Measurements from ENCODE around the gene CENPX. TPM values are rescaled to one million over a fixed set of nuclear protein-coding genes. Genes with fewer than 3 reads are reported as not detected.
A peak's percentile ranks its signal among the peaks of the same experiment; 100 is the strongest.
"Not testable (repeated sequence)": the region's sequence is repeated elsewhere in the genome, so short reads cannot be mapped to it uniquely, and the experiment has no call there.

CENPX gene
- total RNA-seq, 1 experiment from 2014 or later = 106 TPM

DNA sequence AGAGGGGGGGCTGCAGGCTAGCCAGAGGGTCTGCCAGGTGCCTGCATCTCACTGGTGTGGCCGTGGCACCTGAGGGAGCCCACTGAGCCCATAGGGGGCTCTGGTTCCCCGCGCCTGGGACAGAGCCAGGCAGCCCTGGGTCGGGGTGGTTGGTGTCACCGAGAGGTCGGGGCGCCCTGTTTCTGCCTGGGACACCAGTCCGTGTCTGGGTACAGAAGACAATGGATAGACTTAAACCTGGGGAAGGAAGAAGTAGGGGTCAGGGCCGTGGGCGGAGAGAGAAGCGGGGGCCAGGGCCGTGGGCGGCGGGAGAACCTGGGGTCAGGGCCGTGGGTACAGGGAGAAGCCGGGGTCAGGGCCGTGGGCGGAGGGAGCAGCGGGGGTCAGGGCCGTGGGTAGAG lies 25.9 kb upstream of the CENPX start:
- no peak overlapping the region for H3K4me3 ChIP-seq
- DNase-seq = no peak
- H3K27me3 ChIP-seq = no peaks in the 10 kb centered on the region

GRCh38 chr17:82047914-82048570 lies 25.4 kb upstream of the CENPX start:
- H3K9me3 ChIP-seq = no peaks in the 10 kb centered on the region
- DNase-seq = no peak
- H3K27me3 ChIP-seq = no peaks in the 10 kb centered on the region
- peaks cover 17% of the 10 kb centered on the region for H3K36me3 ChIP-seq
- no peak overlapping the region for H3K4me3 ChIP-seq

More for the DNA sequence above, 25.9 kb upstream of the CENPX start:
- H3K36me3 ChIP-seq = peaks cover 23% of the 10 kb centered on the region
- H3K9me3 ChIP-seq = no peaks in the 10 kb centered on the region

DNA sequence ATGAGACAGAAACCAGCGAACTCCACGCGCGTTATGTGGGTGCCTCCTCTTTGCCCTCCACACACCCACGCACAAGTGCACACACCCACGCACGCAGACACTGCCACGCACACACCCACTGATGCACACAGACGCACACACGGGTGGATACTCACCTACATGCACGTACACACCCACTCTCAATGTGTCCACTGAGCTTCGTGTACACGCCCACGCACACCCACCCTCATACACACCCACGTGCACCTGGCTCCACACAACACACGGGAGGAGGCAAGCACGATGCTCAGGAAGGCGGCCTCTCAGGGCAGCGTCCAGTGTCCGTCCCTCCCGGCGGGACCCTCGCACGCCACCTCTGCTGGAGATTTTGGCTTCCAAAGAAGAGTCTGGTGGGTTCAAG lies 24.7 kb upstream of the CENPX start:
- DNase-seq = no peak
- Histone ChIP-seq H3K27me3 (no peaks in the 10 kb centered on the region), H3K4me3 (no peak overlapping the region), H3K36me3 (peaks cover 17% of the 10 kb centered on the region), H3K9me3 (no peaks in the 10 kb centered on the region)

DNA sequence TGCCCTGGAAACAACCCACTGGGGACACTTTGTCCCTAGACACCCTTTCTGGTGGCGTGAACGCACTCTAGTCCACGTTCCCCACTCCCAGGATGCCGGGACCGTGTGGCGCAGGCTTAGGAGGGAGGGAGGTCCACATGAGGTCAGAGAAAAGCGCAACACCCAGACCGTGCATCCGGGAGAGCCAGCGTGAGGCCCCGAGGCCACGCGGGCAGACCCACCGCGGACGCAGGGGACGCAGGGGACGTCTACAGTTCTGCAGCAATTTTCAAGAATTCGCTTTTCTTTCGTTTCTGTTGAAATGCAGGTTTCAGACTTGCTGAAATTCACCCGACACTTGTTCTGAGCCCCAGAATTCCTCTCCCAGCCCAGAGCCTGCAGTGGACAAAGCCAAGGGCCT lies 24.2 kb upstream of the CENPX start:
- Histone ChIP-seq H3K36me3 (peaks cover 17% of the 10 kb centered on the region), H3K9me3 (no peaks in the 10 kb centered on the region), H3K27me3 (no peaks in the 10 kb centered on the region), H3K4me3 (no peak overlapping the region)
- no peak for DNase-seq

DNA sequence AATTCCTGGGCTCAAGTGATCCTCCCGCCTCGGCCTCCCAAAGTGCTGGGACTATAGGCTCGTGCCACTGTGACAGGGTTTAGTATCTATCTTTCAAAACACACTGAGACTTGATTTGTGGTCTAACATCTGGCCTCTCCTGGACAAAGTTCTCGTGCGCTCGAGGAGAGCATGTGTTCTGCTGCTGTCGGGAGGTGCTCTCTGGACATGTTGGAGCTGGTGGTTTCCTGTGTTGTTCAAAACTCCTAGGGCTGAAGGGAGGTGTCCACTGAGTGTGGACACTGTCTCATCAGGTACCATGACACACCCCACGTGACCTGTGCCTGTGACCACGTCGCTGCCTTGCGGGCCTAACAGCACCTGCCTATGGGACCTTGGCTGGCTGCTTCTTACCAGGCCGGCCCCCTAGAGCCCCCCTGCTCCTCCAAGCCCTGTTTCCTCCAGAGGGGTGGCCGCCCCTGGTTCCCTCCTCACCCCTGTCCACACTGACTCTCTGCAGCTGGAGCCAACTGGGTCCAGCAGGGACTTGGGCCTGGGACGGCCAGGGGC lies 23.3 kb upstream of the CENPX start:
- Histone ChIP-seq H3K4me3 (no peak overlapping the region), H3K27me3 (no peaks in the 10 kb centered on the region), H3K9me3 (no peaks in the 10 kb centered on the region), H3K36me3 (peaks cover 17% of the 10 kb centered on the region)
- DNase-seq = no peak

DNA sequence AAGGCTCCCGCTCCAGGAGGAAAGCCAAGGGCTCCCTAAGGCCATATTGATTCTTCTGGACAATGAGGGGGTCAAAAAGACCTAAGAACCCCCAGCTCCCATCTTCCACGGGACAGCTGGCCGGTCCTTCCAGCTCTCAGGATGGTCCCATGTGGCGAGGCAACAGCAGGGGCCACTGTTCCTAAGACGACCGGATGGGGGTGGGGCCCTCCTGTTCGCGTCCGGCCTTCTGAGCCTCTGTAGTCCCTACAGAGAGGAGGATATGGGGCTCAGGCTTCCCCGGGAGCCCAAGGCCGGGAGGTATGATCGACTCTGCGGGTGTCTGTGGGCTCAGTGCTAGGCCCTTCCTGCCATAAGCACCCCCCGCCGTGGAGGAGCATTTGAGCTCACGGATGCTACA lies 20.8 kb upstream of the CENPX start:
- H3K9me3 ChIP-seq = no peaks in the 10 kb centered on the region
- no peak for DNase-seq
- peaks cover 6% of the 10 kb centered on the region for H3K36me3 ChIP-seq
- H3K4me3 ChIP-seq = no peak overlapping the region
- no peaks in the 10 kb centered on the region for H3K27me3 ChIP-seq

DNA sequence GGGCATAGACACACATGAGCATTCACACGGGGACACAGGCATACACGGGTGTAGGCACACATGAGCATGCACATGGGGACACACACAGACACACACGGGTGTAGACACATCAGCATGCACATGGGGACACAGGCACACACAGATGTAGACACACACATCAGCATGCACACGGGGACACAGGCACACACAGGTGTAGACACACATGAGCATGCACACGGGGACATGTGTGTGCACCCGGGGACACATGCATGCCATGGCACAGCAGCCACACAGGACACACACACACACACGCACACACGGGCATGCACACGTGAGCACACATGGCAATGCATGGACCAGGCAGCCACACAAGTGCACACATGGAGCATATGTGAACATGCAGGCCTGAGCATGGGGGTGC lies 20.0 kb upstream of the CENPX start:
- no peaks in the 10 kb centered on the region for H3K9me3 ChIP-seq
- DNase-seq = no peak
- no peak overlapping the region for H3K4me3 ChIP-seq
- peaks cover 3% of the 10 kb centered on the region; the same call in 1 of the 2 replicates for H3K36me3 ChIP-seq
- H3K27me3 ChIP-seq = no peaks in the 10 kb centered on the region

GRCh38 chr17:82041144-82041814 lies 18.6 kb upstream of the CENPX start:
- H3K36me3 ChIP-seq = 0 out of 2 replicates have a peak, but pooled peaks cover 4% of the 10 kb centered on the region
- no peaks in the 10 kb centered on the region for H3K9me3 ChIP-seq
- no peak for DNase-seq
- H3K27me3 ChIP-seq = no peaks in the 10 kb centered on the region
- no peak overlapping the region for H3K4me3 ChIP-seq

GRCh38 chr17:82039695-82040299 lies 17.1 kb upstream of the CENPX start:
- H3K36me3 ChIP-seq = peaks cover 8% of the 10 kb centered on the region; the same call in 1 of the 2 replicates
- H3K9me3 ChIP-seq = no peaks in the 10 kb centered on the region
- DNase-seq = no peak
- H3K27me3 ChIP-seq = no peaks in the 10 kb centered on the region
- H3K4me3 ChIP-seq = no peak overlapping the region

GRCh38 chr17:82038796-82039409 lies 16.2 kb upstream of the CENPX start:
- H3K27me3 ChIP-seq, H3K4me3 ChIP-seq, H3K36me3 ChIP-seq, H3K9me3 ChIP-seq, DNase-seq: not testable (repeated sequence)

GRCh38 chr17:82037889-82038195 lies 15.2 kb upstream of the CENPX start:
- Histone ChIP-seq H3K9me3 (no peaks in the 10 kb centered on the region), H3K36me3 (peaks cover 8% of the 10 kb centered on the region; the same call in 1 of the 2 replicates)
- no peak for DNase-seq

DNA sequence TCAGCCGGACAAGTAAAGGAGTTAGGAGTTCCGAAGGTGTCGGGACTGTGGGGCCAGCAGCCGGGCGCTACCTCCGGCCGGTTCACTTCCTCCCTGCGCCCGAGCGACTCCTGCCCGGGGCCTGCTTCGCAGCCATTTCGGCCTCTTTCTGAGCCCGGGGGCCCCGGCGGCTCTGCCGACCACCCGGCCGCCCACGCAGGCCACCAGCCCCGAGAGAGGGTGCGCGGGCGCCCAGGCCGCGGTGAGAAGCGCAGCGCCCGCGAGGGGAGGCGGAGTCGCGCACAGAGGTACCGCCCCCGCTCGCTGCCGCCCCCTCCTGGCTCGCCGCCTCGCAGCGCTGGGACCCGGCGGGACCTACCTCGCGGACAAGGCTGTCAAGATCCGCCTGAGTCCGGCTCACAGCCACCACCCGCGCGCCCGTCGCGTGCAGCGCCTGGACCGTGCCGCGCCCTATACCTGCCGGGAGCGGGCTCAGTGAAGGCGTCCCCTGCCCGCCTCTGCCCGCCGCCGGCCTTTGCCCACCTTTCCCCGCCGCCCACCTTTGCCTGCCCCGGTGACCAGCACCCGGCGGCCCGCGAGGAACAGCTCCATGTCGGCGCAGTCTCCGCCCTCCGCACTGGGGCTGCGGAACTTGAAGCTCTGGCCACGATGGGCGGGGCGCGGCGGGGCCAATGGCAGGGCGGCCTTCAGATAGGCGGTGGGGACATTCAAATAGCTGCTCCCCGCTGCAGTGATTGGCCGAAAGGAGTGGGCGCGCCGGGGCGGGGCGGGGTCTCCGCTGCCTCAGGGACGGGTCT lies 14.6 kb upstream of the CENPX start, which contains the start of gene DCXR:
TSS of gene DCXR (minus strand) at position 606 of the 797 bp plus-strand sequence. CDS start at position 591, 15 bp downstream.
- H3K9me3 ChIP-seq = no peaks in the 10 kb centered on the region
- peaks cover 8% of the 10 kb centered on the region; the same call in 1 of the 2 replicates for H3K36me3 ChIP-seq
- H3K27me3 ChIP-seq = no peaks in the 10 kb centered on the region
- peak within 1 kb of the TSS; percentile 57 for H3K4me3 ChIP-seq
- peak; percentile 99 for DNase-seq

More at GRCh38 chr17:82037889-82038195, 15.2 kb upstream of the CENPX start:
- H3K4me3 ChIP-seq = peak overlapping the region; percentile 57
- no peaks in the 10 kb centered on the region for H3K27me3 ChIP-seq

DNA sequence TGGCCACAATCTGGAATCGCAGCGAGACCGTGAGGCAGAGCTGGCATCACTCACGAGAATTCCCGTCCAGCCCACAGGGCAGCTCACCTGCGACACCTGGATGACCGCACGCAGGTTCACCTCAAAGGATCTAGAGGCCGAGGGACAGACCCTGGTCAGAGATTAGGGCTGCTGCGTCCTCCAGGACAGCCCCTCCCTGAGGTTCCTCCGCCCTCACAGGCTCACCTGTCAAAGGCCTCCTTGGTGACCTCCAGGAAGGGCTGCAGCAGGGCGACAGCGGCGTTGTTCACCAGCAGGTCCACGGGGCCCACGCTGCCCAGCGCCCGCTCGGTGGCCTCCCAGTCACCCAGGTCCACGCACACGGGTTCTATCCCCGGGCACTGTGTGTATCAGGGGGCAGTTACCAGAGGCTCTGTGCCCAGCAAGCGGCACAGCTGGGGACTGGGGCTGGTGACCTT lies 14.0 kb upstream of the CENPX start:
- DNase-seq = no peak
- Histone ChIP-seq H3K4me3 (peak overlapping the region; percentile 57), H3K36me3 (peaks cover 8% of the 10 kb centered on the region; the same call in 1 of the 2 replicates), H3K9me3 (no peaks in the 10 kb centered on the region), H3K27me3 (no peaks in the 10 kb centered on the region)

DNA sequence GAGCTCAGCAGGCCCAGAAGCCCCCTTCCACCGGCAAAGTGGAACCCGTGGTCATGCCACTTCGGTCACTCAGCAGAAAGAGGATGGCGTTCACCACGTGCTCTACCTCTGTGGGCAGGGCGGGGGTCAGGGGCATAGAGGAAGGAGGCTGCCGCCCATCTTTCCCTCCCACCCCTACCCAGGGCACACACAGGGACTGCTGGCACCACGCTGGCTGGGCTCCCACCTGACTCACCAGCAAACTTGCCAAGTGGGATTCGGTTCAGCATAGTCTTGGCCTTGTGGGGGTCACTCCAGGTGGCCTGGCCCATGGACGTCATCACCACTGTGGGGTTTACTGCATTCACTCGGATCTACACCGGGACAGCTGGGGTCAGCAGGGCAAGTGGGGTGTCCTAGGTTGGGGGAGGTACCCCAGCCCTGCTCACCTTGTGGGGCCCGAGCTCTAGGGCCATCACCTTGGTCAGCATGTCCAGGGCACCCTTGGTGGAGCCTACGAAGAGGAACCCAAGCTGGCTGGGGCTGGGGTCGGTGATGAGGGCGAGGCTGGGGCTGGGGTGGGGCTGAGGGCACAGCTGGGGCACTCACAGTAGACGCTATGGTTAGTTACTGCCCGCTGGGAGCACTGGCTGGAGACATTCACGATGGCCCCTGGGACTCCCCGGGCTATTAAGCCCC lies 13.4 kb upstream of the CENPX start:
- H3K36me3 ChIP-seq = peaks cover 8% of the 10 kb centered on the region; the same call in 1 of the 2 replicates
- DNase-seq = peak; percentile 59
- H3K4me3 ChIP-seq = peak overlapping the region; percentile 57
- H3K27me3 ChIP-seq = no peaks in the 10 kb centered on the region
- no peaks in the 10 kb centered on the region for H3K9me3 ChIP-seq

DNA sequence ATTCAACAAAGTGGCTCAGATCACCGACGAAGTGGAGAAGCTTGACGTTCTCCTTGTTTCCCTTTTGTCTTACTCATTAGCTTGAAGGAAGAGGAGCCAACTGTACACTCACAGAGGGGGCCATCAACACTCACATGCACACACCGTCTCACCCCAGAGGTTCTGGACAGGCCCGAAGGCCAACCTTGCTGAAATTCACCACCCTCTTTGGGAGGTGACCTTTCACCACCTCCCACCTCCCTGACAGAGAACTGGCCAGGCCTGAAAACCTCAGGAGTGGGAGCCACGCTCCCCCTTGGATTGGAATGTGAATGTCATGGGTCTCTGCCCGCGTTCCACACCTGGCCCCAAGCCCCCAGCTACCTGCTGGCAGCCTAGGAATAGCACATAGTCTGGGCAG lies 12.8 kb upstream of the CENPX start:
- no peaks in the 10 kb centered on the region for H3K9me3 ChIP-seq
- no peak overlapping the region for H3K4me3 ChIP-seq
- peaks cover 10% of the 10 kb centered on the region for H3K36me3 ChIP-seq
- H3K27me3 ChIP-seq = no peaks in the 10 kb centered on the region
- DNase-seq = no peak
